Kidney (tissue), 14 donors: Measurements from ENCODE around the gene DGKI. TPM values are rescaled to one million over a fixed set of nuclear protein-coding genes. Genes with fewer than 3 reads are reported as not detected.
A peak's percentile ranks its signal among the peaks of the same experiment; 100 is the strongest.

Experiments
- DNase-seq, 5 donors: peaks; one replicate each; pipeline ENCODE4 v3.0.0-alpha.2; 2013 to 2020
- FAIRE-seq: peaks from 2 replicates; lab custom pipeline; 2012; peaks lifted over from hg19 to GRCh38; lab: Jason Lieb, UNC
- H3K27ac ChIP-seq, 2 donors: one replicate each; pipeline ENCODE4 v1.7.0; 2013; ENCODE audit warnings: low read depth in 2 of 2, low read length in 2 of 2, inconsistent platforms in 1 of 2
- H3K27me3 ChIP-seq: one replicate; pipeline ENCODE4 v1.7.1; 2013; ENCODE audit warnings: low read length, inconsistent platforms; ENCODE audit not compliant: control insufficient read depth, insufficient read depth
- H3K36me3 ChIP-seq, 3 donors: one replicate each; pipeline versions ENCODE4 v1.7.0 to v1.7.1; 2013; ENCODE audit warnings: low read length in 3 of 3, control low read depth in 1 of 3, inconsistent platforms in 1 of 3; ENCODE audit not compliant: insufficient read depth in 3 of 3, control insufficient read depth in 2 of 3
- H3K4me1 ChIP-seq, 3 donors: one replicate each; pipeline versions ENCODE4 v1.7.0 to v1.7.1; 2013; ENCODE audit warnings: low read length in 3 of 3, inconsistent platforms in 1 of 3, low read depth in 1 of 3; ENCODE audit not compliant: control insufficient read depth in 2 of 3, insufficient read depth in 2 of 3
- H3K4me3 ChIP-seq, 3 donors: one replicate each; pipeline versions ENCODE4 v1.7.0 to v1.8.1; 2013; ENCODE audit warnings: low read length in 3 of 3, control low read depth in 1 of 3, inconsistent platforms in 1 of 3
- H3K9ac ChIP-seq, 3 donors: one replicate each; pipeline versions ENCODE4 v1.7.0 to v1.7.1; 2013; ENCODE audit warnings: low read length in 3 of 3, control low read depth in 1 of 3, inconsistent platforms in 1 of 3
- H3K9me3 ChIP-seq, 3 donors: one replicate each; pipeline versions ENCODE4 v1.7.0 to v1.7.1; 2013; ENCODE audit warnings: low read length in 3 of 3, control low read depth in 1 of 3, inconsistent platforms in 1 of 3; ENCODE audit not compliant: control insufficient read depth in 2 of 3, insufficient read depth in 1 of 3
- intact Hi-C: fragments of 100-400 bp; cut with DNase I; formaldehyde crosslinking; loops from one replicate; pipeline ENCODE4 v1.11.1; 2022
- polyA plus RNA-seq: library from polyadenylated mRNA; stranded (reverse); fragments of 350-450 nt; fragmentation: Illumina TruSeq; extraction: RNeasy Lipid Tissue Mini Kit (QIAGEN cat#74804); gene quantifications from one replicate; pipeline ENCODE4 v1.2.3, GENCODE V29; 2014; ENCODE audit warnings: low read depth, low replicate concordance; ENCODE audit not compliant: insufficient read depth
- total RNA-seq: library from RNA; stranded (reverse); fragmentation: NEBNext Ultra II Directional; extraction: Animal tissue kit (Norgen Biotek cat#: 25700); gene quantifications from one replicate; pipeline ENCODE4 v1.2.1, GENCODE V29; 2021
- TF ChIP-seq, protein P1 (sequence below): IDR thresholded peaks from 3 replicates; pipeline ENCODE4 v1.5.1; 2012; ENCODE audit warnings: mild to moderate bottlenecking, moderate library complexity, borderline replicate concordance; ENCODE audit not compliant: insufficient read depth; ENCODE audit errors: extremely low read depth
- donor health status: control.
- donor health status: control.
- donor health status: control.
- donor health status: control.
- donor health status: control.
- donor health status: DM: yes; HTN: yes; CAD: no.
- donor health status: Normal renal cell carcinoma (clear cell type).

DGKI gene
- total and polyA plus RNA-seq, 2 donors from 2014 or later, result 1.3 to 2.5 TPM

DNA sequence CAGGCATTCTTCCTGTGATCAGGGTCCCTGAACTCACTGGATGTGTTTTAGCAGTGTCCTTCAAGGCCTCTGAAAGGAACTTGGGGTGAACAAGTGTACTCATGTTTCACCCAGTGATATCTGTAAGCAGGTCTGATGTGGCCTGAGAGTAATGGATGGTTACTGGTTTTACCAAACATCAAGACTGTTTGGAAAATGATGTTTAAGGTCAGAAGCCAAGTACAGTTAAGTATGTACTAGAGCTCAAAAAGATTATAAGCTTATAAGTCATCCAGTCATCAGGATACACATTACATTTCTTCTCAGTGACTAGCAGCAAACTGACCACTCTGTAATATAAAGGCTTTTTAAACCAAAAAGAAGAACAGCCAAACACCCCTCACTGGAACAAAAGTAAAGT is 423.5 kb downstream of the DGKI start:
- Histone ChIP-seq H3K9me3 (no peaks in the 10 kb centered on the region), H3K4me3 (no peak overlapping the region), H3K27me3 (no peaks in the 10 kb centered on the region), H3K36me3 (no peaks in the 10 kb centered on the region), H3K9ac (no peak overlapping the region), H3K27ac (no peak overlapping the region), H3K4me1 (no peaks in the 10 kb centered on the region)
- DNase-seq (no peak), FAIRE-seq (no peak)
- TF ChIP-seq, protein P1, sequence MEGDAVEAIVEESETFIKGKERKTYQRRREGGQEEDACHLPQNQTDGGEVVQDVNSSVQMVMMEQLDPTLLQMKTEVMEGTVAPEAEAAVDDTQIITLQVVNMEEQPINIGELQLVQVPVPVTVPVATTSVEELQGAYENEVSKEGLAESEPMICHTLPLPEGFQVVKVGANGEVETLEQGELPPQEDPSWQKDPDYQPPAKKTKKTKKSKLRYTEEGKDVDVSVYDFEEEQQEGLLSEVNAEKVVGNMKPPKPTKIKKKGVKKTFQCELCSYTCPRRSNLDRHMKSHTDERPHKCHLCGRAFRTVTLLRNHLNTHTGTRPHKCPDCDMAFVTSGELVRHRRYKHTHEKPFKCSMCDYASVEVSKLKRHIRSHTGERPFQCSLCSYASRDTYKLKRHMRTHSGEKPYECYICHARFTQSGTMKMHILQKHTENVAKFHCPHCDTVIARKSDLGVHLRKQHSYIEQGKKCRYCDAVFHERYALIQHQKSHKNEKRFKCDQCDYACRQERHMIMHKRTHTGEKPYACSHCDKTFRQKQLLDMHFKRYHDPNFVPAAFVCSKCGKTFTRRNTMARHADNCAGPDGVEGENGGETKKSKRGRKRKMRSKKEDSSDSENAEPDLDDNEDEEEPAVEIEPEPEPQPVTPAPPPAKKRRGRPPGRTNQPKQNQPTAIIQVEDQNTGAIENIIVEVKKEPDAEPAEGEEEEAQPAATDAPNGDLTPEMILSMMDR, result no peak
- intact Hi-C loops, result no loop called here

DNA sequence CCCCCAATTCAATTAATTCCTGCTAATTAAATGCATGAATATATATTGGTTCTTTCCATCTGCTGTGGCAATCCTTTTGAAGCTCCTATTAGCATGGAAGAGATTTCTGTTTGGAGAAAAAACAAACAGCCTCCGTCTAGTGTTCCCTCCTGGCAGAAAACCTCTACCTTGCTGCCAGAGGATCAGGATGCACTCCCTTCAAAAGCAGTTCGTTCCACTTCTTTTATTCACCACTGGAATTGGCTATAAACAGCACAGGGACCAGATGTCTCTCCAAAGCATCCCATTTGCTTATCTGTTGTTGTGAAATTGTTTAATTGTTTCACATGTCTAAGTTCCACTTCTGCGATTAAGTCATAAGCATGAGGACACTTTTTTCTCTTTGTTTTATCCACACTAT is 425.4 kb downstream of the DGKI start:
- TF ChIP-seq, protein P1, result no peak
- Histone ChIP-seq H3K9ac (no peak overlapping the region), H3K36me3 (no peaks in the 10 kb centered on the region), H3K4me3 (no peak overlapping the region), H3K9me3 (no peaks in the 10 kb centered on the region), H3K27me3 (no peaks in the 10 kb centered on the region), H3K4me1 (no peaks in the 10 kb centered on the region), H3K27ac (no peak overlapping the region)
- FAIRE-seq (no peak), DNase-seq (no peak)
- intact Hi-C loops, result no loop called here

DNA sequence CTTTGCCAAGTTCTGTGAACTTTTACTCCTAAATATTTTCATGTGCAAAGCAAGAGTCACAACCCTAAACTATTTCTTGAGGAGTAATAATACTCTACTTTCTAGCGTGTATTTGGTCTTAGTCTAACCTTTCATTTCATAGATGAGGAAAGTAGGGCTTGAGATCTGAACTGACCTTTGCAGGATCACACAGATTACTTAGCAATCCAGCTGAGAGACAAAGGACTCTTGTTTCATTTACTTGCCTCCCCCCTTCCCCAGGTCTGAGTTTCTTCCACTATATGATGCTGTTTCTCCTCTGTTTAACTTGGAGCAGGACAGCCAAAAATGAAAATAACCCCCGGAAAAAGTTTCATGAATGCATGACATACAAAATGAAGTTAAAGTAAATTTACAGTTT is 427.9 kb downstream of the DGKI start:
- no peaks in the 10 kb centered on the region for H3K4me1 ChIP-seq
- H3K9me3 ChIP-seq, result no peaks in the 10 kb centered on the region
- H3K36me3 ChIP-seq, result no peaks in the 10 kb centered on the region
- intact Hi-C loops, result no loop called here
- no peak overlapping the region for H3K27ac ChIP-seq
- DNase-seq, result peak in 1 of 5 donors; percentile 23
- no peak overlapping the region for H3K9ac ChIP-seq
- H3K27me3 ChIP-seq, result no peaks in the 10 kb centered on the region
- no peak overlapping the region for H3K4me3 ChIP-seq
- FAIRE-seq, result no peak
- TF ChIP-seq, protein P1, result no peak

DNA sequence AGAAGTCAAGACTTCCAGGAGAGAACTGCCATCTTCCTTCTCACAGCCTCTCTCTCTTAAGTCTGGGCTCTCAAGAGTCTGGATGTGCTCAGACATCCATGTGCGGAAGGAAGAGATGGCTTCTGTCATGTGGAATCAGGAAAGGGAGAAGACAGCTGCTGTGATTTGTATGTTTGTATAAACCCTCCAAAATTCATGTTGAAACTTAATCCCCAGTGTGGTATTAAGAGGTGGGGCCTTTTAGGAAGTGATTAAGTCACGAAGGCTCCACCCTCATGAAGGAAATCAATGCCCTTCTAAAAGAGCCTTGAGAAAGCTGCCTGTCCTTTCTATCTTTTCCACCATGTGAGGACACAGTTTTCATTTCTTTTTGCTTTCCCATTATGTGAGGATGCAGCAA is 429.3 kb downstream of the DGKI start:
- no peaks in the 10 kb centered on the region for H3K36me3 ChIP-seq
- peak in 1 of 5 donors; percentile 46 for DNase-seq
- H3K27me3 ChIP-seq, result no peaks in the 10 kb centered on the region
- H3K4me3 ChIP-seq, result no peak overlapping the region
- TF ChIP-seq, protein P1, result no peak
- H3K4me1 ChIP-seq, result no peaks in the 10 kb centered on the region
- FAIRE-seq, result no peak
- H3K9ac ChIP-seq, result no peak overlapping the region
- intact Hi-C loops, result no loop called here
- no peak overlapping the region for H3K27ac ChIP-seq
- no peaks in the 10 kb centered on the region for H3K9me3 ChIP-seq
